Activated CD8-positive, alpha-beta memory T cell treated with anti-CD3 and anti-CD28 coated beads, Interleukin-2, amount 50 U/mL, for 1 hour (primary cell): Measurements from ENCODE around the gene MAS1L.

ENCODE experiments used
- DNase-seq: peaks from one replicate; pipeline ENCODE4 v3.0.0-alpha.2; 2020; ENCODE audit errors: extremely low read depth

MAS1L gene

GRCh38 chr6:29487660-29488059 is at the start of gene MAS1L:
TSS of gene MAS1L (minus strand) at chr6:29487956. CDS start at chr6:29487902, 54 bp downstream.
- DNase-seq, result no peak

- no peak for DNase-seq
Observed at GRCh38 chr6:29532320-29532951, 44.7 kb upstream of the MAS1L start.

- no peak for DNase-seq
Observed at GRCh38 chr6:29531668-29532067, 43.9 kb upstream of the MAS1L start.

GRCh38 chr6:29530671-29531310 is 43.0 kb upstream of the MAS1L start:
- no peak for DNase-seq

GRCh38 chr6:29529956-29530355 is 42.2 kb upstream of the MAS1L start:
- DNase-seq, result no peak

GRCh38 chr6:29528988-29529560 is 41.3 kb upstream of the MAS1L start:
- no peak for DNase-seq

- no peak for DNase-seq
Observed at GRCh38 chr6:29528300-29528931, 40.7 kb upstream of the MAS1L start.

GRCh38 chr6:29527564-29527963 is 39.8 kb upstream of the MAS1L start:
- DNase-seq, result no peak

GRCh38 chr6:29527126-29527525 is 39.4 kb upstream of the MAS1L start:
- DNase-seq, result no peak

- DNase-seq, result no peak
Observed at GRCh38 chr6:29525311-29525639, 37.5 kb upstream of the MAS1L start.

GRCh38 chr6:29524444-29525310 is 36.9 kb upstream of the MAS1L start:
- DNase-seq, result no peak

GRCh38 chr6:29524044-29524443 is 36.3 kb upstream of the MAS1L start:
- no peak for DNase-seq

GRCh38 chr6:29522227-29522626 is 34.5 kb upstream of the MAS1L start:
- DNase-seq, result no peak

GRCh38 chr6:29521006-29521680 is 33.4 kb upstream of the MAS1L start:
- DNase-seq, result no peak

GRCh38 chr6:29520232-29520631 is 32.5 kb upstream of the MAS1L start:
- DNase-seq, result no peak

GRCh38 chr6:29519291-29520010 is 31.7 kb upstream of the MAS1L start:
- DNase-seq, result no peak

- no peak for DNase-seq
Observed at GRCh38 chr6:29517728-29518440, 30.1 kb upstream of the MAS1L start.

- DNase-seq, result no peak
Observed at GRCh38 chr6:29517245-29517644, 29.5 kb upstream of the MAS1L start.

- no peak for DNase-seq
Observed at GRCh38 chr6:29516108-29516507, 28.4 kb upstream of the MAS1L start.

GRCh38 chr6:29510746-29511300 is 23.1 kb upstream of the MAS1L start:
- no peak for DNase-seq
